Lung (tissue), 12 donors: Measurements from ENCODE around the gene CD247. TPM values are rescaled to one million over a fixed set of nuclear protein-coding genes. Genes with fewer than 3 reads are reported as not detected.

Experiments used
- ATAC-seq: fragments of 200-7000 bp; cut with Tn5 transposase; one replicate; pipeline ENCODE4 v1.9.1; 2020; ENCODE audit warnings: moderate number of reproducible peaks; ENCODE audit not compliant: insufficient read depth, low FRiP score
- DNase-seq, 3 donors: peaks; one replicate each; pipeline ENCODE4 v3.0.0-alpha.2; 2013 to 2017
- H3K27ac ChIP-seq, 2 donors: one replicate each; pipeline ENCODE4 v1.5.1; 2013; ENCODE audit warnings: mild to moderate bottlenecking in 2 of 2, moderate library complexity in 2 of 2, control low read depth in 1 of 2, inconsistent platforms in 1 of 2, low read depth in 1 of 2, low read length in 1 of 2
- H3K27me3 ChIP-seq, 3 donors: one replicate each; pipeline ENCODE4 v1.5.1; 2013; ENCODE audit warnings: low read length in 2 of 3; ENCODE audit not compliant: control insufficient read depth in 3 of 3, insufficient read depth in 3 of 3
- H3K36me3 ChIP-seq, 4 donors: one replicate each; pipeline ENCODE4 v1.5.1; 2013; ENCODE audit warnings: low read length in 4 of 4, mild to moderate bottlenecking in 1 of 4, moderate library complexity in 1 of 4; ENCODE audit not compliant: control insufficient read depth in 4 of 4, insufficient read depth in 4 of 4
- H3K4me1 ChIP-seq, 5 donors: one replicate each; pipeline ENCODE4 v1.5.1; 2013; ENCODE audit warnings: low read length in 5 of 5, mild to moderate bottlenecking in 2 of 5, moderate library complexity in 1 of 5; ENCODE audit not compliant: control insufficient read depth in 5 of 5, insufficient read depth in 5 of 5
- H3K4me3 ChIP-seq: one replicate; pipeline ENCODE4 v1.5.1; 2013; ENCODE audit warnings: mild to moderate bottlenecking, control low read depth, moderate library complexity
- H3K9ac ChIP-seq, 2 donors: one replicate each; pipeline ENCODE4 v1.5.1; 2013; ENCODE audit warnings: low read length in 2 of 2, control low read depth in 1 of 2; ENCODE audit not compliant: insufficient read depth in 1 of 2
- H3K9me3 ChIP-seq, 4 donors: one replicate each; pipeline ENCODE4 v1.5.1; 2013; ENCODE audit warnings: low read length in 3 of 4, mild to moderate bottlenecking in 1 of 4, moderate library complexity in 1 of 4; ENCODE audit not compliant: control insufficient read depth in 4 of 4, insufficient read depth in 3 of 4
- CTCF ChIP-seq: IDR thresholded peaks from 2 replicates; pipeline ENCODE4 v1.5.1; 2012; ENCODE audit warnings: mild to moderate bottlenecking; ENCODE audit errors: control extremely low read depth, extremely low read depth
- WGBS, 2 donors: extraction: QIAGEN DNeasy Blood & Tissue Kit; methylation state at CpG; one replicate each; pipeline ENCODE4 v1.1.7; 2013; 5-methylcytosine and 5-hydroxymethylcytosine counted together
- polyA plus RNA-seq, 2 donors: library from polyadenylated mRNA; stranded (reverse); fragments of 200-250 nt; gene quantifications; one replicate each; pipeline ENCODE4 v1.2.1, GENCODE V29; 2013
- total RNA-seq, 2 donors: library from RNA; depleted of rRNA in 1 of 2; stranded (reverse); fragments of >200 nt in 1 of 2; gene quantifications; one replicate each; pipeline ENCODE4 v1.2.1, GENCODE V29; 2014 to 2021
- donor health status: control.
- donor health status: control.
- donor health status: Bipolar disorder and iron deficiency.
- donor health status: healthy.
- donor health status: DM: yes; HTN: yes; CAD: no.

The CD247 gene
- total and polyA plus RNA-seq, 4 donors = 3.4 to 5.9 (median 3.8) TPM

- peaks cover 0 to 15% (median 0%) of the 10 kb centered on the region in 3 donors for H3K27me3 ChIP-seq
- H3K4me1 ChIP-seq = peaks cover 0 to 12% (median 2%) of the 10 kb centered on the region in 5 donors
- DNase-seq = no peak
- no peak for TF ChIP-seq CTCF
- H3K9me3 ChIP-seq = no peaks in the 10 kb centered on the region
- 49 to 72% methylated on average over 5 of the region's 5 CpGs for WGBS, 2 donors
- no peak overlapping the region for H3K4me3 ChIP-seq
- no peak for ATAC-seq
- H3K27ac ChIP-seq = no peak overlapping the region
- H3K36me3 ChIP-seq = no peaks in the 10 kb centered on the region
- no peak overlapping the region for H3K9ac ChIP-seq
Measured at GRCh38 chr1:167492481-167492910, 25.8 kb downstream of the CD247 start.

GRCh38 chr1:167491586-167492461 is 26.5 kb downstream of the CD247 start:
- Histone ChIP-seq H3K36me3 (no peaks in the 10 kb centered on the region), H3K27ac (no peak overlapping the region), H3K4me1 (peaks cover 0 to 12% (median 2%) of the 10 kb centered on the region in 5 donors), H3K4me3 (no peak overlapping the region), H3K9me3 (no peaks in the 10 kb centered on the region), H3K27me3 (peaks cover 0 to 12% (median 0%) of the 10 kb centered on the region in 3 donors), H3K9ac (no peak overlapping the region)
- DNase-seq = peak in 2 of 3 donors; percentile 23 to 53
- 48 to 61% methylated on average over 12 of the region's 12 CpGs for WGBS, 2 donors
- no peak for TF ChIP-seq CTCF
- no peak for ATAC-seq

GRCh38 chr1:167490765-167491164 is 27.6 kb downstream of the CD247 start:
- H3K27me3 ChIP-seq = peaks cover 0 to 9% (median 0%) of the 10 kb centered on the region in 3 donors
- DNase-seq (no peak), ATAC-seq (no peak)
- H3K9ac ChIP-seq = no peak overlapping the region
- H3K4me1 ChIP-seq = peaks cover 0 to 14% (median 4%) of the 10 kb centered on the region in 5 donors
- H3K9me3 ChIP-seq = no peaks in the 10 kb centered on the region
- no peaks in the 10 kb centered on the region for H3K36me3 ChIP-seq
- no peak overlapping the region for H3K27ac ChIP-seq
- H3K4me3 ChIP-seq = no peak overlapping the region
- no peak for TF ChIP-seq CTCF
- WGBS, 2 donors = 86 to 88% methylated on average over 5 of the region's 5 CpGs
